Stimulated activated CD4-positive, alpha-beta T cell treated with anti-CD3 and anti-CD28 coated beads, Interleukin-1b, Interleukin-23, amount 100 ng/mL, for 1 hour (primary cell): ENCODE measurements around the gene RECK.
"Not testable (repeated sequence)": the region's sequence is repeated elsewhere in the genome, so short reads cannot be mapped to it uniquely, and the experiment has no call there.

ENCODE experiments used
- DNase-seq, 2 donors: peaks; one replicate each; pipeline ENCODE4 v3.0.0-alpha.2; 2020; ENCODE audit warnings: low read depth in 2 of 2

RECK gene

DNA sequence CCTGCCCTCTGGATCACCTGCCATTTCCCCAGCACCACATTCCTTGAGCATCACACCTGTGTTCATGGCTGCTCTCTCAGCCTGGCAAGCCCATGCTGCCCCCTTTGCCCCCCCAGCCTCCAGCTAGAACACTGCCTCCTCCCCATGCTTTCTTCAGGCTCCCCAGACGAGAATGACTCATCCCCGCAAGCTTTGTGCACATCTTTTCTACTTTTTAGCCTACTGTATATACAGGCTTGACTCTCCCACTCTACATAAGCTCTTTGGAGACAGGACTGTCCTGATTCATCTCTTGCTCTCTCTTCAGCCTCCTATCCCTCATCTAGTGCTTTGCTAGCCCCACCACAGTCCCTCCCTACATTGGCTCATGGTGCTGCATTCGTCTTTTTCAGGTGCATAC, 79.9 kb downstream of the RECK start:
- no peak for DNase-seq

DNA sequence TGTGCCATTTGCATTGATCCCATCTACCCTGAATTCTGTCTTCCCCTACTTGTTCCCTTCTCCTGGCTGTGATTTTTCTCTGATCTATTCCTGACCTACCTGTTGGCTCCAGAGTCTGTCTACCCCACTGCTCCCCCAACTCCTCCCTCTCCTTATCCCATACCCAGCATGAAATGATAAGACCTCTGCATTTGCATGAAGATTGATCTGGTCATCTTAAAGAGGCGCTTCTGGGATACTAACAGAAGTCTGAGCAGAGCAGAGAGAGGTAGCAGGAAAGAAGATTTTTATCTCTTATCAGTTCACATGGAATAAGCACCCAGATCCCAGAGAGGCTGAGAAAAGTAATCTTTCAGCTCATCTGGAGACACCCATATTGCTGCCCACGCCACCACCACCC, 81.5 kb downstream of the RECK start:
- no peak for DNase-seq

DNA sequence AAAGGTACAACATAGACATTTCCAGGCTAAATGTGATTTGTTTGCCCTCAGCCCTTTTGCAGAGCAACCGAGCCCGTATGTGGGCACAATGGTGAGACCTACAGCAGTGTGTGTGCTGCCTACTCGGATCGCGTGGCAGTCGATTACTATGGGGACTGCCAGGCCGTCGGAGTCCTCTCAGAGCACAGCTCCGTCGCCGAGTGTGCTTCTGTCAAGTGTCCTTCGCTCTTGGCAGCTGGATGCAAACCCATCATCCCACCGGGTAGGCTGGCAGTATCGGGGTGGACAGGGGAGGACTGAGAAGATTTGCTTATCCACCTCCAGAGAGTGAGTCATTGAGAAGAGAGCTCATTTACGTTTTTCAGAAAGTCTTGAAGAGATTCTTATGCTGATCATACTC, 82.0 kb downstream of the RECK start:
- DNase-seq, result no peak

DNA sequence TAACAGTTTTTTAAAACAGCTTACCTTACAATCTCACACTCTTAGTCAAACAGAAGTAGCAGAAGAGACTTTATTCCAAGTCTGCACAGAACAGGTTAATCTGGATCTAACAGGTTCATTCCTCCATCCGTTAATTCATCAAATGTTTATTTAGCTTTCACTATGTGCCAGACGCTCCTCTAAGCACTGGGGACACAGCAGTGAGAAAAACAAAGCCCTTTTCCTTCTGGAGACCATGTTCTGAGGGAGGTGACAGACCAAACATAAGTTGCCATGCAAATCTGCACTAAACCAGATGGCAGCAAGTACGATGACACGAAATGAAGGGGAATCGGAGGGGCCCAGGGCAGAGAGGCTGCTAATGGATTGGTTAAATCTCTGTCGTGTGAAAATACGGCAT, 82.8 kb downstream of the RECK start:
- DNase-seq, result no peak

DNA sequence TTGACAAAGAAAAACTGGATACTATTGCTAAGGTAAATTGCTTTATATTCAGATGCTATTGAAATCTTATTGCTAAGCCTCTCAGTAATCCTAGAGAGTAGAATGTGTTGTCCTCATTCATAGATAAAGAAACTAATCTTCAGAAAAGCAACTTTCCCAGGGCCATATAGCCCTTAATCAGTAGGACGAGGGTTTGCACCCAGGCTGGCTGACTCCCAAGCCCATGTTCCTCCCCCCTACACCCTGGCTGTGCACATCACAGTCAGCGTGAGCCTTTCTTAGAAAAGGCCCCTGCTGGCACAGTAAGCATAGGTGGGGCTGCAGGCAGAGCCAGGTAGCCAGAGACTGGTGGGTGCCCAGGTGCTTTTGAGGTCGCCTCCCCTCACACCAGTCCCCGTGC, 84.0 kb downstream of the RECK start:
- no peak for DNase-seq

DNA sequence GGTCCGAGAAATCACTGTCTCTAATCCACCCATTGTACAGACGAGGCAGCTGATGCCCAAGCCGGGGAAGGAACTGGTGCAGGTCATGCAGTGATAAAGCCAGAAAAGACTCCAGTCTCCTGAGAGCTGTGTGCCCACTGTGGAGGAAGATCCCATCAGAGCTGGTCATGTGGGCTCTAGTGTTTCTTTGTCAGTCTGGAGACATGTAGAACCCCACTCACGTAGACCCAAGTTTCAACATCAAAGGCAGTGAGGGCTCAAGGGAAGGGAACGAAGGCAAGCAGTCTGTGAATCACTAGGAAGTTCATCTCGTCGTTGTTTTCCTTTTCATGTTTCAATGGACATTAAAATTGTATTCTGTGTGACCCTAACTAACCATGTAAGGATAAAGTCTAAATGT, 85.3 kb downstream of the RECK start:
- DNase-seq, result no peak

DNA sequence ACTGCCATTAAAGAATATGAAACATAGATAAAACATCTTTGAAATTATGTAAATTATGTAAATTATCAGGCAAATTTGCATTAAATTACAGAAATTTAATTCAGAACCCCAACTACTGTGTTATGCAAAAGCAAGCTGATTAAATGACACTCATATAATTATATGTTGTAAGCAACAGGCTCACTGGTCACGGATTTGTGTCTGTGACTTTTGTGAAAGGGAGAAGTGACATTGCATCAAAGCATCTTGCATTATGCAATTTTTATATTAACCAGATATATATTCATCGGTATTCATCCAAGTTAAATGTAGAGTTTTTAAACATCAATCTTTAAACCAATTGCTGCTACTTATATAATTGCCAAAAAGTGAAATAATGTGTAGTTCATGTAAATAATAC, 86.8 kb downstream of the RECK start:
- no peak for DNase-seq

DNA sequence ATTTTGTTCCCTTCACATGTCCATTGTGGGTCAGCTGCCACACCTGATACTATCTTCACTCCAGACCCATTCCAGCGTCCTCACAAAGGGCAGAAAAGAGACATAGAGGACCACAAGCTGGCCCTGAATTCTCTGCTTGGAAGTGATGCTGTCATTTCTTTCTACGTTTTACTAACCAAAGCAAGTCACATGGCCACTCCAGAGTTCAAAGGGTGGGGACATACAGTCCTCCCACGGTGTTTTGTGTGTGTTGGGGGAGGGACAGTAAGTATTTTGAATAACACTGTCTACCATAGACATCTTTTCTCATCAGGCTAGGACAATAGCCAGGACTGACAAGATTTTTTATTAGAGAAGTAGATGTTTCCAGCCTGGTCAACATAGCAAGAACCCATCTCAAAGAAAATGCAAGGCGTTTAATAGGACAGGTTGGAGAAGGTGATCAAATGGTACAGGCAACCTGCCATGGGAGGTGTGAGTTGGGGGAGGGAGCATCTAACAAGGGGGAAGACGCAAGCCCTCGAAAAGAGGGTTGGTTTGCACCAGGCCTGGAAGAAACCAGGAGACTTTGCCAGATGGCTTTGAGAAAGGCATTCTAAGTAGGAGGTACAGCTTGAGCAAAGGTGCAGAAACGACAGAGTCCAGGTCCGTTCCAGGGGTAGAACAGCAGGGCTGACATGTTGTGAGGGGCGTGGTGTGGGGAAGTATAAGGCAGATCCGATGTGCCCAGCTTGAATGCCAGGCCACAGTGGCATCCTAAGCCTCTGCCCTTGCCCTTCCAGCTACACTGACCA, 88.5 kb downstream of the RECK start:
- DNase-seq, result no peak

DNA sequence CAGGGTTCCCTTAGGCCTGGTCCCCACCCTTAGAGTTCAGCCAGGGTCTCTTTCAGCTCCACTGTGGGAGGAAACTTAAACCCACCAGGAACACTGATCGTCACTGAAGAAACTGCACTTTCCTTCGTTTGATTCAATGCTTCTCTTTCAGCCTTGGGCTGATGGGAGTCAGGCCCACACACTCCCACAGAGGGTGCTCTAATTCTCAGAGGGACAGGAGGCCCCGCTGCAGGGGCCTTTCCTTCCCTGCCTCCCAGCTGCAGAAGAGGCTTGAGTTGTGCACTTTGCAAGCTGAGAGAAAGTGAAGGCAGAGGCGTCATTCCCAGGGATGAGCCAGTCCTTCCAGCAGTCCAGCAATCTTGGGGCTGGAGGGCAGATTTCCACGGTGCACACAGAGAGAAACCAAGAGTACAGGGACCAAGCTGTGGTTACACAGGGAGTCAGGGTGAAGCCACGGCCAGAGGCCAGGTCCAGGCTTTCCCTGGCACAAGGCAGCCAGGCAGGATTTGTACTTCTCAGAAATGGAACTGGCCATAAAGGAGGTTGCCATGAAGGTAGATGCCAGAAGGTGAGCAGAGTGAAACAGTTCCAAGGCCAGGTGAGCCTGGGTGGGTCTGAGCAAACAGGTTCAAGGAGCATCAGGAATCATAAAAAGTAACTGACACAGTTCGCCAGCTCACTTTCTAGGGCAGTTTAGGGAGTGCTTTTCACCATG, 89.5 kb downstream of the RECK start:
- DNase-seq, result no peak

DNA sequence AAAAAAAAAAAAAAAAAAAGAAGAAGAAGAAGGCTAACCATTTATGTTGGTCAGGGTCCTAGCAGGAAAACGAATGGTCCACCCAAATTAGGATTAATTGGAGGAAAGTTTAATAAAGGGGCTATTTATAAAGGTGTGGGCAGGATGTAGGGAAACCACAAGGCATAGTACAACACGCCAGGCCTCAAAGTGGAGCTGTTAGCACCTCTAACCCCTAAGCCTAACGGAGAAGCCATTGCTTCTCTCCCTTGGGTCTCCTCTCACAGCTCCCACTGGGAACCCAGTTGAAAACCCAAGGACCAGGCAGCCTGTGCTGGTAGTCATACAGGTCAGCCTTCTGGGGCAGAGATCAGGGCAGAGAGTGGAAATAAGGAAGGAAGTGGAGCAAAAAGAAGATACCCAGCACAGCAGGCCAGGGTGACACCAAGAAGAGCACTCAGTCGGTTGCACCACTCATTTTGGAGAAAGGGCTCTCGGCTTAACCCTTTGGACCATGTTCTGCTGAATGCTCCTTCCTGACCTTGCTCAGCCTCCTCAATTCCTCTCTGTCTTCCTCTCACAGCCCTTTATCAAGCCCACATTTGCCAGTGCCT, 91.0 kb downstream of the RECK start:
- no peak for DNase-seq

DNA sequence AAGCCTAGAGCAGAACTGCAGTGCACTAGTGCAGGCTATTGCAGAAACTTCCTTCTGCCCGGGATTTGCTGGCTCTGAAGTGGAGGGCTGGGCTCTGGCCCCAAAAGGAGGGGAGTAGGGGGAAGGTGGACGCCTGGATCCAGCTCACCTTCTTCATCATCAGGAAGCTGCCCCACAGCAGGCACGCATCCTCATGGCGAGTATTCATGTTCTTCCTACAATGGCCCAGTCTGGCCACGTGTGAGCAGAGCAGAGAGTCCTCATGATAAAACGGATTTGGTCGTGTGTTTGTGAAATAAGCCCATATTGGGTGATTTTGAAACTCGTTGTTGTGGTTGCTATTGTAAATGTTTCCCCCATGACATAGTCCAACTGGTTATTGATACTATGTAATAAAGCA, 91.6 kb downstream of the RECK start:
- DNase-seq, result no peak

DNA sequence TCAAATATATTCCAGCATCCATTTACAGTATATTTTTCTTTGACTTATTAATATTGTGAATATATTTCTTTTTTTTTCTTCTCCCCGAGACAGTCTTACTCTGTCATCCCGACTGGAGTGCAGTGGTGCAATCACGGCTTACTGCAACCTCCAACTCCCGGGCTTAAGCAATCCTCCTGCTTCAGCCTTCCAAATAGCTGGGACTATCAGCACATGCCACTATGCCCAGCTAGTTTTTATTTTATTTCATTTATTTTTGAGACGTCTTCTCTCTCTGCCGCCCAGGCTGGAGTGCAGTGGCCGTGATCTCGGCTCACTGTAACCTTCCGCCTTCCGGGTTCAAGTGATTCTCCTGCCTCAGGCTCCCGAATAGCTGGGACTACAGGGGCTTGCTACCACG, 92.4 kb downstream of the RECK start:
- no peak for DNase-seq

DNA sequence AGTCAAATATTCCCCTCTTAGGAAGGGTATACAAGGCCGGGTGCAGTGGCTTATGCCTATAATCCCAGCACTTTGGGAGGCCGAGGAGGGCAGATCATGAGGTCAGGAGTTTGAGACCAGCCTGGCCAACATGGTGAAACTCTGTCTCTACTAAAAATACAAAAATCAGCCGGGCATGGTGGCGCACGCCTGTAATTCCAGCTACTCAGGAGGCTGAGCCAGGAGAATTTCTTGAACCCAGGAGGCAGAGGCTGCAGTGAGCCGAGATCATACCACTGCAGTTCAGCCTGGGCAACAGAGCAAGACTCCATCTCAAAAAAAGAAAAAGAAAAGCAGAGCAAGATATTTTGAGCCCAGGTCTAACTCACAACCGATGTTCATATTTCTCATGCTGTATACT, 95.0 kb downstream of the RECK start:
- not testable (repeated sequence) for DNase-seq

DNA sequence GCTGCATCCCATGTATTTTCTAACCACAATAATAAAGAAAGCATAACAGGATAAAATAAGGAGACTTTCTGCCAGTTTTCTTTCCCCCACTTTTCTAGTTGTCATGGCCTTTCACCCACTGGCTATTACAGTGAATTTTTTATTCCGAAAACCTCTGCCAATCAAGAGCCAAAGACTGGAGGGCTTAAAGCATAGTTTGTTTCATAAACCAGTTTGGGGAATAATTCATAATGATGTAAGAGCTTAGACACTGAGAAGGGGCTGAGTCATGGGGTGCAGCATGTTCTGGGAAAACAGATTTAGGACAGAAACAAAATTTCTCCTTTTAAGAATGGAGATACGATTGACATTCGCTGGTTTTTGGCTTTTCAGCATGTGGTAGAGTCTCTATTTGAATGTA, 95.4 kb downstream of the RECK start:
- DNase-seq, result no peak

DNA sequence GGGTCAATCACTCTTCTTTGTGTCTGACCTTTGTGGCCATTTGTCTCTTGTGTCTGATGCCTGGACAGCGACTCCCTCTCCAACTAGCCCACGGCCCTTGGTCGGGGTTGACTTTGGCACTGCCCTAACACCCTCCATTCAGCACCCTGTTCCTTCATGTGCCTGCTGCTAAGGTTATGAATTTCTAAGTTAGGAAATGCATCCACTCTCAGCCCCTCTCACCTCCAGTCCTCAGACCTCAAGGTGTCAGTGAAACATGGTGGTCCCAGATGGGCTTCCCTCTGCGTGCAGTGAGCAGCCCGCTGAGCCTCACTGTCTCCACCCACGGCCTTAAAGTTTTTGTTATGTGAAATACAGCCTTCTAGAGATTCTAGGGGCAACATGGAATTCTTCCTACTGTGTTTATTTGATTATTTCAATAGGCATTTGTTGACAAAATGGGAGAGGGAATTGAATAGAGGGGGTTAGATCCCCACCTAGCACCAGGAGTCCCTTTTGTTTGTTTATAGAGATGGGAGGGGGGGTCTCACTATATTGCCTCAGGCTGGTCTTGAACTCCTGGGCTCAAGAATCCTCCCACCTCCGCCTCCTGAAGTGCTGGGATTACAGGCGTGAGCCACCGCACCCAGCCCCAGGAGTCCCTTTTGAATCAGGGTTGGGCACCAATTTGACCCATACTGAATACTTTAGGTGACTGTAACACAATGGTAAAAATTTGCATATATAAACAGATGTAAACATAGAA, 98.2 kb downstream of the RECK start:
- DNase-seq, result no peak

DNA sequence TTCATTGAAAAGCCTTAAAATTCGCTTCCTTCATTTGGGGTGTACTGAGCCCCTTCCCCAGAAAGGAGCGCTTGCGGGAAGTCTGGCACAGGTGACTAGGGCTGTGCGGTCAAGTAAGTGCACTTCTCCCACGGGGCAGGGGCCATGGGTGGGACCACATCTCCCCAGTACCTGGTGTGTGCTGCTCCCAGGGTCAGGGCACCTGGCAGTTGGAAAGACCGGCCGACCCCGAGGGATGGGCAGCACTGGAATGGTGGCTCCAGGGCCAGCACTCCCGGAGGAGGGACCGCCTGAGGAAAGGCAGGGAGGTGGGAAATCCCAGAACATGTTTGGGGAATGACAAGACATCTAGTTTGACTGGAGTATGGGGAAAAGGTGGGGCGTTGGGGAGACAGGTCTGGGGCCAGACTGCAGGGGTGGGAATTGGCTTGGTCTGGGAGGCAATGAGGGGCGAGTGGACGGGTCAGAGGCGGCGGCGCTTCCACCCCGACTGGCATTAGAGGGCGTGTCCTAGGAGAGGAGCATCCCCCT, 99.1 kb downstream of the RECK start:
- DNase-seq, result no peak

DNA sequence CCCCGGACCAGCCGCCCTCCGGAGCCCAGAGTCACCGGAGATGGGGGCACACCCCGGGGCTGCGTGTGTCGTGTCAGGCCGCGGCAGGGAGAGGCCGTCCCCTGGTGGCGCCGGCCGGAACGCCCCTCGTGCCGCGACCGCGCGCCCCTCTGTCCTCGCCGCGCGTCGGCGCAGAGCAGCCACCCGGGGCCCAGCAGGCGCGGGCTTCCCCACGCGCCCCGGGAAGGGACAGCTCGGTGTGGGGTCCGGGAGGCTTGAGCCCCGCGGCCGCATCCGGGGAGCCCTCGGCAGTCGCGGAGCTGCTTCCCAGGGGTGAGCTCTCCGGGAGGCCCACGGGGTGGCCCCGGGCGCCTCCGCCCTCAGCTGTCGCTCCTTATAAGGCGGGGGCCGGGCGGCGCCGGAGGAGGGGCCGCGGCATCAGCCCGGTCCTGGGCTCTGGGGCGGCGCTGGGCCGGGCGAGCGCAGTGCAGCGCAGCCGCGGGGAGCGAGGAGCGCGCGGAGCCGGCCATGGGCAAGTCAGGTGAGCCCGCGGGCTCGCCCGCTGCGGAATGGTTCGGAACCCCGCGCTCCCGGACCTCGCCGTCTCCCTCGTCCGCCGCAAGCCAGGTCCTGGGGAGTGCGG, 99.7 kb downstream of the RECK start, which contains the start of gene GLIPR2:
TSS of gene GLIPR2 (plus strand) at position 462 of the 622 bp plus-strand sequence. CDS start at position 508, 46 bp downstream.
- peak; percentile 41 to 46 for DNase-seq

DNA sequence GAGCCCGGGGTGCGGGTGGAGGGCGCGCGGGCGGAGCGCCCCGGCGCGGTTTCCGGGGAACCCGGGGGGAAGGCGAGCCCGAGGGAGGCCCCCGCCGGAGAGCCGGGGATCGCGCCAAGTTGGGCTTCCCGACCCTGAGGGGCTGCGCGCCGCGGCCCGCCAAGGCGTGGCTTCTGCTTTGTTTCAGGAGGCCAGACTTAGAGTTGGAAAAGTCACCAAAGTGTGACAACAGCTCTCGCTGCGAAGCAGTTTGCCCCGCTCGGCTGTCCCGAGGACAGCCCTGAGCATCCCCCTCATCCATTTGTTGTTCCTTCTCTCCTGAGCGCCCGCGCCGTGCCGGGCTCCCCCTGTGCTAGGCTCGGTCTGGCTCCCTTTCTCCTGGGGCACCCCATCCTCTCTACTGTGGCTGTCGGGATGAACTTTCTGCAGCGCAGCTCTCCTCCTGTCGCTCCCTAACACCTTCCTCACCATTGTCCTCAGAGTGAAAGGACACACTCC, 100.2 kb downstream of the RECK start:
- DNase-seq, result no peak

DNA sequence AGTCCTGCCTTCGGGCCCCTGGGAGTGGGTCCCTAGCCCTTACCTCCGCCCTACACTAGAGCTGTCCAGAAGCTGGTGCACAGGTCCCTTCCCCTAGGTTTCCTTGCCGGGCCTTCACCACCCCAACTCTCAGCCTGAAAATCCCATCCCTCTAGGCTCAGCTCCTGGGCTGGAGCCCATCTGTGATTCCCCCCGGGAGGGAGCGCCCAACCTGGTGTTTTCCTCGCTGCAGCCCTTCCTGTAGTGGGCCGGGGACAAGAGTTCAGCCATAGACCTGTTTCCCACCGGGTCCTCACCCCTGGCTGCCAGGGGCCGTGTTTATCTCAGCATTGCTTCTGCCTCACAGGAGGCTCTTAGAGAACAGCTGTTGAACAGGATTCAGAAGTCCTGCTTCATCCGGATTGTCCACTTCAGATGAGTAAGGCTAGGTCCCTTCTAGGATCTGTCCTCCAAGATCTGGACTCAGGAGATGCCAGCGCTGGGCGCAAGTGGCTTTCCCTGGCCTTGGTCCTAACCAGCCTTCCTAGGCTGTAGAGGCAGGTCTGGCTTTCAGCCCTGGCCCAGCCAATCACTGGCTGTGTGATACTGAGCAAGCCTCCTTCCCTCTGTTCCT, 100.8 kb downstream of the RECK start:
- no peak for DNase-seq

DNA sequence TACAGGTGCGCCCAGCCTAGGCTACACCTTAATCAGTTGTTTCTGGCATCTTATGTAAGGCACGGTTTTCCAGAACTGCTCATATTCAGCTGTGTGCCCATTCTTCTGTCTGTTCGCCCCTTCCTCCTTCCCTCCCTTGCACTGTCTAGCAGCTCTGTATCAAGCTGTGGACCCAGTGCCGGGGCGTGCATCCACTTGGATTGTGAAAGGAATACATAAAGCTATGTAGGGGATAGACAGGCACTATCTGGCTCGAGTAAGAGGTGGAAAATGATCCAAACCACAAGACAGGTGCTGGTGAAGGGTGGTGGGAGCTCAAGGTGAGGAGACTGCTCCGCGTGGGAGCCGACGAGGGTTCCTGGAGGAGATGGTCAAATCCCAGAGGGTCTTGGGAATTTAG, 101.8 kb downstream of the RECK start:
- DNase-seq, result no peak

DNA sequence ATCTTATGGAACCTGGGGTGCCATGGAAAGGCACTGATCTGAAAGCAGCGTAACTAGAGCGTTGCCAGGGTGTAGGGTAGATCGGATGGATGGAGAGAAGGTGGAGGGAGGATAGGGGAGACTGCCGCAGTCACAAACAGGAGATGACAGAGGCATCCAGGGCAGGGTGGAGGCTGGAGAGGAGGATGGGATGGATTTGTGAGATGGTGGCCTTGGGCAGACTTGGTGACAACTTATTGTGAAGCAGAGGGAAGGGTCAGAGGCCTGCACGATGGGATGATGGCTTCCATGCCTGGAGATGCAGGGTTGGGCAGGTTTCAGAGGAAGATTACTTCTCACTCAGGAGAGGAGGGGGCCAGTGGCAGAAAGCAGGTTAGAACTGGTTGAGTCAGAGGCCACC, 102.2 kb downstream of the RECK start:
- DNase-seq, result no peak
